Body of pancreas (tissue), 4 donors: Measurements from ENCODE around the gene USP54.

Experiments used
- CTCF ChIP-seq, 7 experiments: fragments of 450-650 bp in 4 of 7; fragments of 200-600 bp in 3 of 7; sonication (generic) in 3 of 7; IDR thresholded peaks; one replicate each; pipeline ENCODE4 v1.5.1; 2016 to 2019; ENCODE audit warnings: antibody characterized with exemption in 7 of 7
- POLR2A ChIP-seq, 3 donors: fragments of 450-650 bp; IDR thresholded peaks; one replicate each; pipeline ENCODE4 v1.6.1; 2016; ENCODE audit warnings: antibody characterized with exemption in 3 of 3, mild to moderate bottlenecking in 2 of 3

GRCh38 chr10:73460897-73461296 lies 130.2 kb downstream of the USP54 start:
- TF ChIP-seq CTCF (IDR thresholded peaks at IDR 0.05) (no peak), POLR2A (IDR thresholded peaks at IDR 0.05) (no peak)
